Measurements from ENCODE around the gene MXD3. TPM values are rescaled to one million over a fixed set of nuclear protein-coding genes. Genes with fewer than 3 reads are reported as not detected.
"Not testable (repeated sequence)": the region's sequence is repeated elsewhere in the genome, so short reads cannot be mapped to it uniquely, and the experiment has no call there.

Gene MXD3
- total RNA-seq, 1 experiment from 2014 or later, result 37.6 TPM

- no peak for DNase-seq
- H3K9me3 ChIP-seq (replicated peaks), result no peaks in the 10 kb centered on the region
- H3K27me3 ChIP-seq, result no peaks in the 10 kb centered on the region
- H3K36me3 ChIP-seq, result peaks cover 29% of the 10 kb centered on the region
- H3K4me1 ChIP-seq, result peaks cover 15% of the 10 kb centered on the region
- no peak overlapping the region for H3K4me3 ChIP-seq
- no peak overlapping the region for H3K27ac ChIP-seq
Measured at GRCh38 chr5:177306674-177307543, 4.8 kb downstream of the MXD3 start.

GRCh38 chr5:177306103-177306640 lies 5.5 kb downstream of the MXD3 start:
- DNase-seq; H3K27me3 ChIP-seq; H3K4me3 ChIP-seq; H3K9me3 ChIP-seq (replicated peaks); H3K27ac ChIP-seq: not testable (repeated sequence)
- Histone ChIP-seq H3K36me3 (peaks cover 30% of the 10 kb centered on the region), H3K4me1 (peaks cover 20% of the 10 kb centered on the region)

- Histone ChIP-seq H3K27ac (peak overlapping the region; percentile 88), H3K4me3 (peak overlapping the region; percentile 98), H3K27me3 (no peaks in the 10 kb centered on the region), H3K36me3 (peaks cover 27% of the 10 kb centered on the region), H3K4me1 (peaks cover 9% of the 10 kb centered on the region), H3K9me3 (replicated peaks) (no peaks in the 10 kb centered on the region)
- DNase-seq, result peak; percentile 50 to 58
Measured at GRCh38 chr5:177304392-177305119, 7.1 kb downstream of the MXD3 start.

- no peaks in the 10 kb centered on the region for H3K9me3 ChIP-seq (replicated peaks)
- DNase-seq, result no peak
- H3K4me1 ChIP-seq, result peaks cover 9% of the 10 kb centered on the region
- peak overlapping the region; percentile 98 for H3K4me3 ChIP-seq
- H3K27me3 ChIP-seq, result no peaks in the 10 kb centered on the region
- peaks cover 25% of the 10 kb centered on the region for H3K36me3 ChIP-seq
- H3K27ac ChIP-seq, result peak overlapping the region; percentile 88
Measured at GRCh38 chr5:177303925-177304391, 7.7 kb downstream of the MXD3 start.

- H3K9me3 ChIP-seq (replicated peaks), result no peaks in the 10 kb centered on the region
- peak; percentile 89 to 91 for DNase-seq
- H3K4me3 ChIP-seq, result peak within 1 kb of the TSS; percentile 98
- H3K36me3 ChIP-seq, result peaks cover 24% of the 10 kb centered on the region
- H3K27ac ChIP-seq, result peak within 1 kb of the TSS; percentile 88
- H3K27me3 ChIP-seq, result no peaks in the 10 kb centered on the region
- H3K4me1 ChIP-seq, result peaks cover 9% of the 10 kb centered on the region
Measured at GRCh38 chr5:177303121-177303924, 8.4 kb downstream of the MXD3 start, which contains the start of the genes PRELID1 and RAB24. TSS of gene PRELID1 (plus strand) at chr5:177303799. CDS start at chr5:177303986, 187 bp downstream. TSS of gene RAB24 (minus strand) at chr5:177303719. CDS start at chr5:177303288, 431 bp downstream.

- Histone ChIP-seq H3K9me3 (replicated peaks) (no peaks in the 10 kb centered on the region), H3K4me1 (peaks cover 13% of the 10 kb centered on the region), H3K4me3 (peak overlapping the region; percentile 98), H3K36me3 (peaks cover 24% of the 10 kb centered on the region), H3K27ac (no peak overlapping the region), H3K27me3 (no peaks in the 10 kb centered on the region)
- no peak for DNase-seq
Measured at GRCh38 chr5:177302354-177303110, 9.2 kb downstream of the MXD3 start.

GRCh38 chr5:177301503-177302165 lies 10.1 kb downstream of the MXD3 start:
- Histone ChIP-seq H3K27ac (no peak overlapping the region), H3K4me3 (no peak overlapping the region), H3K9me3 (replicated peaks) (no peaks in the 10 kb centered on the region), H3K27me3 (no peaks in the 10 kb centered on the region), H3K4me1 (peaks cover 13% of the 10 kb centered on the region), H3K36me3 (peaks cover 18% of the 10 kb centered on the region)
- no peak for DNase-seq

GRCh38 chr5:177300951-177301350 lies 10.7 kb downstream of the MXD3 start:
- Histone ChIP-seq H3K4me1 (peaks cover 13% of the 10 kb centered on the region), H3K9me3 (replicated peaks) (no peaks in the 10 kb centered on the region), H3K27me3 (no peaks in the 10 kb centered on the region), H3K36me3 (peaks cover 13% of the 10 kb centered on the region), H3K4me3 (no peak overlapping the region), H3K27ac (no peak overlapping the region)
- DNase-seq, result no peak

GRCh38 chr5:177300236-177300880 lies 11.3 kb downstream of the MXD3 start:
- H3K27me3 ChIP-seq, result no peaks in the 10 kb centered on the region
- no peaks in the 10 kb centered on the region for H3K9me3 ChIP-seq (replicated peaks)
- no peak overlapping the region for H3K27ac ChIP-seq
- no peak overlapping the region for H3K4me3 ChIP-seq
- DNase-seq, result no peak
- peaks cover 13% of the 10 kb centered on the region for H3K4me1 ChIP-seq
- H3K36me3 ChIP-seq, result peaks cover 7% of the 10 kb centered on the region

GRCh38 chr5:177299697-177300096 lies 12.0 kb downstream of the MXD3 start:
- Histone ChIP-seq H3K27ac (no peak overlapping the region), H3K27me3 (no peaks in the 10 kb centered on the region), H3K4me1 (peaks cover 13% of the 10 kb centered on the region), H3K36me3 (peaks cover 4% of the 10 kb centered on the region; the same call in 1 of the 2 replicates), H3K9me3 (replicated peaks) (no peaks in the 10 kb centered on the region), H3K4me3 (no peak overlapping the region)
- DNase-seq, result no peak

GRCh38 chr5:177297922-177298321 lies 13.8 kb downstream of the MXD3 start:
- peaks cover 13% of the 10 kb centered on the region for H3K4me1 ChIP-seq
- no peaks in the 10 kb centered on the region for H3K9me3 ChIP-seq (replicated peaks)
- H3K36me3 ChIP-seq, result peaks cover 4% of the 10 kb centered on the region; the same call in 1 of the 2 replicates
- DNase-seq, result peak; percentile 37 to 72
- H3K4me3 ChIP-seq, result no peak overlapping the region
- no peaks in the 10 kb centered on the region for H3K27me3 ChIP-seq
- H3K27ac ChIP-seq, result no peak overlapping the region

- Histone ChIP-seq H3K36me3 (peaks cover 4% of the 10 kb centered on the region; the same call in 1 of the 2 replicates), H3K27ac (no peak overlapping the region), H3K4me3 (no peak overlapping the region), H3K4me1 (peaks cover 6% of the 10 kb centered on the region), H3K9me3 (replicated peaks) (no peaks in the 10 kb centered on the region), H3K27me3 (no peaks in the 10 kb centered on the region)
- no peak for DNase-seq
Measured at GRCh38 chr5:177296581-177296980, 15.1 kb downstream of the MXD3 start.

- peaks cover 1% of the 10 kb centered on the region; the same call in 1 of the 2 replicates for H3K36me3 ChIP-seq
- no peak overlapping the region for H3K4me3 ChIP-seq
- no peak for DNase-seq
- no peak overlapping the region for H3K27ac ChIP-seq
- peaks cover 4% of the 10 kb centered on the region; the same call in 1 of the 2 replicates for H3K4me1 ChIP-seq
- no peaks in the 10 kb centered on the region for H3K9me3 ChIP-seq (replicated peaks)
- H3K27me3 ChIP-seq, result no peaks in the 10 kb centered on the region
Measured at GRCh38 chr5:177295924-177296323, 15.8 kb downstream of the MXD3 start.
